ENCODE data around the gene BAIAP2L1. TPM values are rescaled to one million over a fixed set of nuclear protein-coding genes. Genes with fewer than 3 reads are reported as not detected.
"Not testable (repeated sequence)": the region's sequence is repeated elsewhere in the genome, so short reads cannot be mapped to it uniquely, and the experiment has no call there.

Gene BAIAP2L1
- total RNA-seq, 1 experiment from 2014 or later = 2.9 TPM

- DNase-seq (ENCODE audit: low read depth) = no peak
Measured at GRCh38 chr7:98322331-98323270, 78.3 kb downstream of the BAIAP2L1 start.

- DNase-seq (ENCODE audit: low read depth) = no peak
Measured at GRCh38 chr7:98321301-98321700, 79.6 kb downstream of the BAIAP2L1 start.

GRCh38 chr7:98319176-98319575, 81.7 kb downstream of the BAIAP2L1 start:
- no peak for DNase-seq (ENCODE audit: low read depth)

- DNase-seq (ENCODE audit: low read depth) = no peak
Measured at GRCh38 chr7:98317366-98318040, 83.4 kb downstream of the BAIAP2L1 start.

- not testable (repeated sequence) for DNase-seq (ENCODE audit: low read depth)
Measured at GRCh38 chr7:98315994-98316527, 84.8 kb downstream of the BAIAP2L1 start.

- no peak for DNase-seq (ENCODE audit: low read depth)
Measured at GRCh38 chr7:98315318-98315993, 85.4 kb downstream of the BAIAP2L1 start.

GRCh38 chr7:98314469-98314868, 86.4 kb downstream of the BAIAP2L1 start:
- no peak for DNase-seq (ENCODE audit: low read depth)

- no peak for DNase-seq (ENCODE audit: low read depth)
Measured at GRCh38 chr7:98312201-98312600, 88.7 kb downstream of the BAIAP2L1 start.

- DNase-seq (ENCODE audit: low read depth) = no peak
Measured at GRCh38 chr7:98309566-98309965, 91.3 kb downstream of the BAIAP2L1 start.

- DNase-seq (ENCODE audit: low read depth) = no peak
Measured at GRCh38 chr7:98307971-98308466, 92.9 kb downstream of the BAIAP2L1 start.

GRCh38 chr7:98305951-98306535, 94.8 kb downstream of the BAIAP2L1 start:
- no peak for DNase-seq (ENCODE audit: low read depth)

- DNase-seq (ENCODE audit: low read depth) = no peak
Measured at GRCh38 chr7:98303906-98304305, 97.0 kb downstream of the BAIAP2L1 start.

- DNase-seq (ENCODE audit: low read depth) = no peak
Measured at GRCh38 chr7:98303176-98303865, 97.6 kb downstream of the BAIAP2L1 start.

- no peak for DNase-seq (ENCODE audit: low read depth)
Measured at GRCh38 chr7:98301693-98302470, 99.0 kb downstream of the BAIAP2L1 start.

- DNase-seq (ENCODE audit: low read depth) = no peak
Measured at GRCh38 chr7:98300595-98301372, 100.1 kb downstream of the BAIAP2L1 start.

- DNase-seq (ENCODE audit: low read depth) = no peak
Measured at GRCh38 chr7:98297626-98298286, 103.1 kb downstream of the BAIAP2L1 start.

- DNase-seq (ENCODE audit: low read depth) = no peak
Measured at GRCh38 chr7:98296833-98297232, 104.1 kb downstream of the BAIAP2L1 start.

- no peak for DNase-seq (ENCODE audit: low read depth)
Measured at GRCh38 chr7:98295467-98296192, 105.3 kb downstream of the BAIAP2L1 start.
